ENCODE data around the gene SETDB1. TPM values are rescaled to one million over a fixed set of nuclear protein-coding genes. Genes with fewer than 3 reads are reported as not detected.
A peak's percentile ranks its signal among the peaks of the same experiment; 100 is the strongest.

The SETDB1 gene
- total and polyA plus RNA-seq, 2 donors from 2014 or later: 12.1 to 51.6 TPM

DNA sequence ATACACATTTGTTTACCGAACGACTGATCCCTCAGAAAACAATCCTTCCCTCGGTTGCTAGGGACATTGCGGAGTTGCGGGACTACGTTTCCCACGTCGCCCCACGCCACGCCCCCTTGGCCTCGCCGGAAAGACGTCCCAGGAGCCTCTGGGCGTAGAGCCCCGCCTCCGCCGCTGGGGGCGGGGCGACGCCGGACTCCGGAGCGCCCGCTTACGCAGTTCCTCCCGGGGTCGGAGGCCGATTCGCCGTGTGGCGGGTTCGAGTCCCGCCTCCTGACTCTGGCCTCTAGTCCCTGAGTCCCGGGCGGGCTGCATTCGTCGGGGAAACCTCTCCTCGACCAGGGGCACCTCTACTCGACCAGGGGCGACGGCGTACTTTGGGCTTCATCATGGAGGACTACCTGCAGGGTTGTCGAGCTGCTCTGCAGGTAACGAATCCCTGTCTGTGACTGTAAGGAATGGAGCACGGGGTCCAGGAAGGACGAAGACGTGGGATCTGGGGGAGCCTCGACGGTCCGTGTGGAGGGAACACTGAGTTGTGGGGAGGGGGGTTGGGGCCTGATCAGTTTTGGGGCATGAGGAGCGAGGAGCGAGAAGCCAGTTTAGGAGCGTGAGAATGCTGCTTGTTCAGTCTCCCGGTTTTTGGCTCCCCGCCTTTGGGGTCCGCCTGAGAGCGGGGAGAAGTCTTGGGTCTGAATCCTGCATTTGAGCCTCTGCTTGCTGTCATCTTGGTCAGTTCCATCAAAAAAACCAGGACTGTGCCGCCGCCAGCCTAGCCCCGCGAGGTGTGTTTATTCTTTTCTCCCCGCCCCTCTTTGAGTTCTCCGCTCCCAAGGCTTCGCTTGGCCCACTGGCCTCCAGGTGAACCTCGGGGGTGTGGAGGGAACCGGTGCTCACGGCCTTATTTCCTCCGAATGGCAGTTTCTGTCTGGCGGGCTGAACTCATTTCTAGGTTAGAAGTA is 82.4 kb downstream of the SETDB1 start, which contains the start of gene PRUNE1:
PRUNE1 (plus strand) TSS at position 206 of the 962 bp plus-strand sequence; CDS start at position 390, 184 bp downstream.
- TF ChIP-seq, protein P1, sequence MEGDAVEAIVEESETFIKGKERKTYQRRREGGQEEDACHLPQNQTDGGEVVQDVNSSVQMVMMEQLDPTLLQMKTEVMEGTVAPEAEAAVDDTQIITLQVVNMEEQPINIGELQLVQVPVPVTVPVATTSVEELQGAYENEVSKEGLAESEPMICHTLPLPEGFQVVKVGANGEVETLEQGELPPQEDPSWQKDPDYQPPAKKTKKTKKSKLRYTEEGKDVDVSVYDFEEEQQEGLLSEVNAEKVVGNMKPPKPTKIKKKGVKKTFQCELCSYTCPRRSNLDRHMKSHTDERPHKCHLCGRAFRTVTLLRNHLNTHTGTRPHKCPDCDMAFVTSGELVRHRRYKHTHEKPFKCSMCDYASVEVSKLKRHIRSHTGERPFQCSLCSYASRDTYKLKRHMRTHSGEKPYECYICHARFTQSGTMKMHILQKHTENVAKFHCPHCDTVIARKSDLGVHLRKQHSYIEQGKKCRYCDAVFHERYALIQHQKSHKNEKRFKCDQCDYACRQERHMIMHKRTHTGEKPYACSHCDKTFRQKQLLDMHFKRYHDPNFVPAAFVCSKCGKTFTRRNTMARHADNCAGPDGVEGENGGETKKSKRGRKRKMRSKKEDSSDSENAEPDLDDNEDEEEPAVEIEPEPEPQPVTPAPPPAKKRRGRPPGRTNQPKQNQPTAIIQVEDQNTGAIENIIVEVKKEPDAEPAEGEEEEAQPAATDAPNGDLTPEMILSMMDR (IDR thresholded peaks at IDR 0.05; ENCODE audit: borderline replicate concordance, extremely low read depth, insufficient read depth): no peak
- Histone ChIP-seq H3K9me3 (ENCODE audit: control insufficient read depth in 2 of 3, insufficient read depth in 1 of 3, low read length in 3 of 3) (no peaks in the 10 kb centered on the region), H3K36me3 (ENCODE audit: control insufficient read depth in 2 of 3, insufficient read depth in 3 of 3, low read length in 3 of 3) (no peaks in the 10 kb centered on the region), H3K9ac (ENCODE audit: low read length in 3 of 3) (peak within 1 kb of the TSS; percentile 89 to 95 (median 94)), H3K4me3 (ENCODE audit: low read length in 3 of 3) (peak within 1 kb of the TSS; percentile 81 to 95 (median 95)), H3K27ac (ENCODE audit: low read depth in 2 of 2, low read length in 2 of 2) (peak within 1 kb of the TSS; percentile 91 to 95), H3K27me3 (ENCODE audit: control insufficient read depth, insufficient read depth, low read length) (no peaks in the 10 kb centered on the region), H3K4me1 (ENCODE audit: control insufficient read depth in 2 of 3, insufficient read depth in 2 of 3, low read depth in 1 of 3, low read length in 3 of 3) (peaks cover 3 to 19% (median 14%) of the 10 kb centered on the region in 3 donors)
- DNase-seq (peak; percentile 96 to 99 (median 98)), FAIRE-seq (no peak)
- intact Hi-C loops (cut with DNase I): no loop called here

DNA sequence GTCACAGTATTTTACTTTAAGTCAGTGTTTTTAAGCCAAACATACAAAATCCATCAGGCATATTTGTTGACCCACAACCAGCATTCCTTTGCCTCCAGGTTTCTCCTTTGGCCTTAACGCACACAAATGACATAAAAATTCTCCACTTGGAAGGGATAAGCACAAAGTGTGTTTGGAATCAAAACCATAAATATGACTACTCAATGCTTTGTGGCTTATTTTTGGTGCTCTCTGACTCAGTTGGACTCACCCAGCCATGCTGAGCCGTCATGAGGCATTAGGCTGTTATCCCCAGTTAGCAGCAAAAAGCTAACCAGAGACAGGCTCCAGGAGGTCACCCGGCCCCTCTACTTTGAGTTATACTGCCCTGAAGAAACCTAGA is 83.0 kb downstream of the SETDB1 start:
- H3K27me3 ChIP-seq (ENCODE audit: control insufficient read depth, insufficient read depth, low read length): no peaks in the 10 kb centered on the region
- DNase-seq: no peak
- FAIRE-seq: no peak
- H3K4me3 ChIP-seq (ENCODE audit: low read length in 3 of 3): peak overlapping the region; percentile 81 to 95 (median 95)
- H3K27ac ChIP-seq (ENCODE audit: low read depth in 2 of 2, low read length in 2 of 2): peak overlapping the region; percentile 91 to 95
- H3K4me1 ChIP-seq (ENCODE audit: control insufficient read depth in 2 of 3, insufficient read depth in 2 of 3, low read depth in 1 of 3, low read length in 3 of 3): peaks cover 3 to 20% (median 14%) of the 10 kb centered on the region in 3 donors
- H3K9ac ChIP-seq (ENCODE audit: low read length in 3 of 3): peak overlapping the region; percentile 89 to 95 (median 94)
- H3K36me3 ChIP-seq (ENCODE audit: control insufficient read depth in 2 of 3, insufficient read depth in 3 of 3, low read length in 3 of 3): no peaks in the 10 kb centered on the region
- no peaks in the 10 kb centered on the region for H3K9me3 ChIP-seq (ENCODE audit: control insufficient read depth in 2 of 3, insufficient read depth in 1 of 3, low read length in 3 of 3)
- intact Hi-C loops (cut with DNase I): no loop called here
- TF ChIP-seq, protein P1 (IDR thresholded peaks at IDR 0.05; ENCODE audit: borderline replicate concordance, extremely low read depth, insufficient read depth): no peak

DNA sequence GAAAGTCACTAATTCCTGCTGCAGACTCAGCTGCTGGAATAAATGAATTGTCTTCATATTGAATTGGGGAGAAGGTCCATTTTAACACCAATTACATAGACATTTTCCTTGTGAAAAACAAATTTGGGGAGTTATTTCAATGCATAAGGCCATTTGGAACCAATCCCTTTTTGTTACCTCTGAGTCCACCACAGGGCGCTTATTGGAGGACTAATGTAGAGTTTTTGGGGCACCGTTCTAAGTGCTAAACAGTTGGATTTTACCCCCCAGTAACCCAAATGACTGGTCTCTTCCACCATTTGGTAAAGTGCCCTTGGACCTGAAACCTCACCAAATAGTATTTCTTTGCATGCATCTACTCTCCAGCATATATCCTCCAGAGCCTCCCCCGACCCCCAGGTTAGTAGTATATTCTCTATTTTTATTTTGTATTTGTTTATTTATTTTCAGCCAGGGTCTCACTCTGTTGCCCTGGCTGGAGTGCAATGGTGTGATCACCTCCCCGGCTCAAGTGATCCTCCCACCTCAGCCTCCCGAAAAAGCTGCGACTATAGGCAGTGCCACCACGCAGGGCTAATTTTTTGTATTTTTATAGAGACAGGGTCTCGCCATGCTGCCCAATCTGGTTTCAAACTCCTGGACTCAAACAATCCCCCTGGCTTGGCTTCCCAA is 83.6 kb downstream of the SETDB1 start:
- no peaks in the 10 kb centered on the region for H3K27me3 ChIP-seq (ENCODE audit: control insufficient read depth, insufficient read depth, low read length)
- peak overlapping the region in 1 of 3 donors; percentile 95 for H3K9ac ChIP-seq (ENCODE audit: low read length in 3 of 3)
- H3K27ac ChIP-seq (ENCODE audit: low read depth in 2 of 2, low read length in 2 of 2): no peak overlapping the region
- peak overlapping the region in 1 of 3 donors; percentile 95 for H3K4me3 ChIP-seq (ENCODE audit: low read length in 3 of 3)
- FAIRE-seq (no peak), DNase-seq (no peak)
- H3K36me3 ChIP-seq (ENCODE audit: control insufficient read depth in 2 of 3, insufficient read depth in 3 of 3, low read length in 3 of 3): no peaks in the 10 kb centered on the region
- H3K4me1 ChIP-seq (ENCODE audit: control insufficient read depth in 2 of 3, insufficient read depth in 2 of 3, low read depth in 1 of 3, low read length in 3 of 3): peaks cover 3 to 20% (median 14%) of the 10 kb centered on the region in 3 donors
- intact Hi-C loops (cut with DNase I): no loop called here
- H3K9me3 ChIP-seq (ENCODE audit: control insufficient read depth in 2 of 3, insufficient read depth in 1 of 3, low read length in 3 of 3): no peaks in the 10 kb centered on the region
- TF ChIP-seq, protein P1 (IDR thresholded peaks at IDR 0.05; ENCODE audit: borderline replicate concordance, extremely low read depth, insufficient read depth): no peak

Measured in kidney (tissue), 14 donors.